Stimulated activated memory B cell treated with anti-CD40 and anti-IgM and Interleukin-4, amounts not matched to agents 10 μg/mL and 1 μg/mL and 100 μg/mL, for 72 hours (primary cell): ENCODE results near the gene PTDSS2.
"Not testable (repeated sequence)": the region's sequence is repeated elsewhere in the genome, so short reads cannot be mapped to it uniquely, and the experiment has no call there.

Source experiments
- ATAC-seq: fragments of 150-1000 bp; cut with Tn5 transposase; 2 replicates; pipeline ENCODE4 v1.10.0; 2021
- H3K27ac Mint-ChIP-seq: one replicate; pipeline ENCODE4 v1.8.0; 2022; ENCODE audit warnings: mild to moderate bottlenecking, mixed read lengths
- H3K27me3 Mint-ChIP-seq: one replicate; pipeline ENCODE4 v1.8.0; 2022; ENCODE audit warnings: mixed read lengths
- H3K36me3 Mint-ChIP-seq: one replicate; pipeline ENCODE4 v1.8.0; 2022; ENCODE audit warnings: mixed read lengths
- H3K4me1 Mint-ChIP-seq: one replicate; pipeline ENCODE4 v1.8.0; 2022; ENCODE audit warnings: mixed read lengths
- H3K4me3 Mint-ChIP-seq: one replicate; pipeline ENCODE4 v1.8.0; 2022; ENCODE audit warnings: mild to moderate bottlenecking, moderate library complexity, mixed read lengths
- H3K9me3 Mint-ChIP-seq: one replicate; pipeline ENCODE4 v1.8.0; 2022; ENCODE audit warnings: mixed read lengths

PTDSS2 gene

DNA sequence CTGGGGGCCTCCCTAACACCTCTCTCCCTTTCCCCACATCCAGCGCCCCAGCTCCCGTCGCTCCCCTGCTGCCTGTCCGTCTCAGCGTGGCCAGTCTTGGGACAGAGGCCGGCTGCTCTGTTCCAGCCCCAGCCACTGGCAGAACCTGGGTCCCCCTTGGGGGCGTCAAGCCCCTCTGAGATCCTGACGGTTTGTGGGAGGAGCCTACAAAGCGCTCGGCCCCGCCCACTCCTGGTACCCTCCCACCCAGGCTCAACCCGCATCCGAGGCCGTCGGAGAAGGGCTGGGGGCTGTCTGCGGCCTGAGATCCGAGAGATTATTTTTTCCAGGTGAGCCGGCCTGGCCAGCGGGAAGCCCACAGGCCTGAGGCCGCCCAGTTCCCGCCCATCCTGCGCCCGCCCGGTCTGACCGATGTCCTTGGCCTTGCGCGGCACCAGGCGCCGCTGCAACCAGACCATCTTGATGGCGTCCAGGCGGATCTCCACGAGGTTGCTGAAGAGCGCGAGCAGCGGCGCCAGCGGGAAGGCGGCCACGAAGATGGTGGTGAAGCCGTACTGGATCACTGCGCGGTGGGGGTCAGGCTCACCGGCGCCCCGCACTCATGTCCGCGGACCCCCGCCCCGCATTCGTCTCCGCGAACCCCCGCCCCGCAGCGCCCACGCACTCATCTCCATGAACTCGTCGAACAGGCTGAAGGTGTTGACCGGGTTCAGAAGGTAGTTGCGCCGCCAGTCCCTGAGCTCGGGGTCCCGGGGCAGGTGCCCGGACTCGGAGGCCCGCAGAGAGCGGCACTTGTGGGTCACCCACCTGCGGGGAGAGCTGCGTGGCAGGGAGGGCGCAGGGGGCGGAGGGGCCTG is 29.8 kb upstream of the PTDSS2 start:
- no peak overlapping the region for H3K4me3 Mint-ChIP-seq
- no peak overlapping the region for H3K27ac Mint-ChIP-seq
- peaks cover 16% of the 10 kb centered on the region for H3K36me3 Mint-ChIP-seq
- H3K27me3 Mint-ChIP-seq = no peaks in the 10 kb centered on the region
- peaks cover 13% of the 10 kb centered on the region for H3K4me1 Mint-ChIP-seq
- ATAC-seq = no peak
- peaks cover 6% of the 10 kb centered on the region for H3K9me3 Mint-ChIP-seq

DNA sequence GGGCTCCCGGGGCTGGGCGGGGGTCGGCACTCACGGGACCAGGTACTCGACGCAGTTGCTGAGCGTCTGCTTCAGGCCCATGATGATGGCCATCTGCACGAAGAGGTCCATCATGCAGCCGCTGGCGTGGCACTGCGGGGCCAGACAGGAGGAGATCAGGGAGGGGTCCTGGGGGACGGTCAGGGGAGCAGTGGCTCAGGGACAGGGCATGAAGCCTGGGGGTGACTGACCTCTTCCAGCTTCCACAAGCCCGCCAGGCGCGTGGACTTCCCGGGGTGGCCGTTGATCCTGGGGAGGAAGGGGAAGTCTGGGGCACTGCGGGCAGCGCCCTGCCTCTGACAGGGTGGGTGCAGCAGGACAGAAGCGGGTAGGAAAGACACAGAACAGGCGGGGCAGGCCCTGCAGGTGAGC is 29.2 kb upstream of the PTDSS2 start:
- Mint-ChIP-seq H3K36me3 (peaks cover 18% of the 10 kb centered on the region), H3K4me3 (no peak overlapping the region), H3K4me1 (peaks cover 6% of the 10 kb centered on the region), H3K9me3 (peaks cover 6% of the 10 kb centered on the region), H3K27me3 (no peaks in the 10 kb centered on the region), H3K27ac (no peak overlapping the region)
- no peak for ATAC-seq

DNA sequence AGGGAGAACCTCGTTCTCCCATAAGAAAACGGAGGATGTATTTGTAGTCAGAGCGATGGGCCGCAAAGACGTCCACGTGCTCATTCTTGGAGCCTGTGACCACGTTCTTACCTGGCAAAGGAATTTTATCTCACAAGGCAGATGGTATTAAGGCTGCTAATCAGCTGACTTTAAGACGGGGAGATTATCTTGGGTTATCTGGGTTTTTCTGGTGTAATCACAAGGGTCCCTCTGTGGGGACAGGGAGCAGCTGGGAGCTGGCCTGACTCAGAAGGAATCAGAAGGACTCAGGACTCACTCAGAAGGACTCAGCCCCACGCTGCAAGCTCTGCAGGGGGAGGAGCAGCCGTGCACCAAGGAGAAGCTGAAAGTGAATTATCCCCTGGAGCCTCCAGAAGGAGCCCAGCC is 27.8 kb upstream of the PTDSS2 start:
- Mint-ChIP-seq H3K27me3 (no peaks in the 10 kb centered on the region), H3K36me3 (peaks cover 18% of the 10 kb centered on the region), H3K27ac (no peak overlapping the region), H3K9me3 (peaks cover 6% of the 10 kb centered on the region), H3K4me1 (no peaks in the 10 kb centered on the region), H3K4me3 (no peak overlapping the region)
- ATAC-seq = no peak

DNA sequence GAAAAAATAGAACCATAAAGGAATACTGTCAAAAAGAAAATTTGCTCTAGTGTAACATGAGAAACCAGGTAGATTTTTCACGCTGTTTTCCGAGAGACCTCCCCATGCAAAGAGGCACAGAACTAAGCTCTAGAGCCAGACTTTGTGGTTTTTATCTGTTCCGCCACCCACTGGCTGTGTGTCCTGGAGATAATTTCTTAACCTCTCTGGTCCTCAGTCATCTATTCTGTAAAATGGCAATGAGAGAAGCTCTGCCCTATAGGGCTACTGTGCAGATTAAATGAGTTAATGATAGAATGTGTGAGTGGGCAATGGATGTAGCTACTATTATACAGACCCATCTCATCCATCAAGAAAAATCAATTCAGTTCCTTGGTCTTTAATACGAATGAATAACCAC is 25.8 kb upstream of the PTDSS2 start:
- Mint-ChIP-seq H3K27ac (no peak overlapping the region), H3K36me3 (peaks cover 31% of the 10 kb centered on the region)
- no peak for ATAC-seq

DNA sequence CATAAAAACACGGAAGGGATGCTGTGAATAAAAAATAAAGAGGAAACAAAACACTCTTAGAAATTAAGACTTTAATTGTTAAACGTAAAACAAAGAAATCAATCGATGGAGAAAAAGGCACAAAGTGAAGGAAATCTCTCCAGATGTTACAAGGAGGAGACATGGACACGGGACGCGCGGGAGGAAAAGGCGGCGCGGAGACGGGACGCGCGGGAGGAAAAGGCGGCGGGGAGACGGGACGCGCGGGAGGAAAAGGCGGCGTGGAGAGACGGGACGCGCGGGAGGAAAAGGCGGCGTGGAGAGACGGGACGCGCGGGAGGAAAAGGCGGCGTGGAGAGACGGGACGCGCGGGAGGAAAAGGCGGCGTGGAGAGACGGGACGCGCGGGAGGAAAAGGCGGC is 25.3 kb upstream of the PTDSS2 start:
- H3K9me3 Mint-ChIP-seq, H3K27me3 Mint-ChIP-seq, H3K4me1 Mint-ChIP-seq, H3K27ac Mint-ChIP-seq, H3K4me3 Mint-ChIP-seq, ATAC-seq: not testable (repeated sequence)
- H3K36me3 Mint-ChIP-seq = peaks cover 35% of the 10 kb centered on the region

More for the DNA sequence above, 25.8 kb upstream of the PTDSS2 start:
- no peak overlapping the region for H3K4me3 Mint-ChIP-seq
- no peaks in the 10 kb centered on the region for H3K27me3 Mint-ChIP-seq
- H3K9me3 Mint-ChIP-seq = peaks cover 6% of the 10 kb centered on the region
- no peaks in the 10 kb centered on the region for H3K4me1 Mint-ChIP-seq

DNA sequence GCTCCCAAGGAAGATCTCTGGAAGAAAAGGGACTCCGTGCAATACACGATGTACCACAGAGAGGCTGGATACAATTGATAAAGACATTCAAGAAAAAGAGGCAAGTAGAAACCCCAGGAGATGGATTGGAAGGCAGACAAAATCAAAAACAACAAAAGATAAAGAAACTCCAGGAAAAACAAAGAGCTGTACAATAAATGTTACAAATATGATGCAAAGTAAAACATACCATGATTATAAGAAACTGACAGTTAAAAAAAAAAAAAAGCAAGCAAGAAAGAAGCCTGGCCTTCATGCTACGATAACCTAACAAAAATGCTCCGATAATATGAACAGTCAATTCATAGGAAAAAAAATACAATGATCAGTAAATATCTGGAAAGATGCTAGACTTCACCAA is 24.8 kb upstream of the PTDSS2 start:
- Mint-ChIP-seq H3K4me3 (no peak overlapping the region), H3K27ac (no peak overlapping the region), H3K27me3 (no peaks in the 10 kb centered on the region), H3K4me1 (no peaks in the 10 kb centered on the region), H3K9me3 (peaks cover 6% of the 10 kb centered on the region), H3K36me3 (peaks cover 35% of the 10 kb centered on the region)
- no peak for ATAC-seq

DNA sequence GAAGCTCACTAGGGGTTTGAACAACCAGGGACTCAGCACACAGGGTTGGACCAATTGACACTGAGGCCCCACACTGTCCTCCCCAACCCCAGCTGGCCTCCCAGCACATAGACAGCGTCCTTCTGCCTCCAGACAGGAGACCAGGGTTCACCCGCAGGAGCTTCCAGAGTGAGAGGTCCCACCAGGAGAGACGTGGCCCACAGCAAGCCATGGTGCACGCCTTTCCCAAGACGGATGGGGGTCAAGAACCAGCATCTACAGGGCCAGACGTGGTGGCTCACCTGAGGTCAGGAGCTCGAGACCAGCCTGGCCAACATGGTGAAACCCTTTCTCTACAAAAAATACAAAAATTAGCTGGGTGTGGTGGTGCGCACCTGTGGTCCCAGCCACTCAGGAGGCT is 23.2 kb upstream of the PTDSS2 start:
- Mint-ChIP-seq H3K27me3 (no peaks in the 10 kb centered on the region), H3K4me3 (no peak overlapping the region), H3K9me3 (peaks cover 6% of the 10 kb centered on the region), H3K27ac (no peak overlapping the region), H3K36me3 (peaks cover 35% of the 10 kb centered on the region), H3K4me1 (no peaks in the 10 kb centered on the region)
- no peak for ATAC-seq

DNA sequence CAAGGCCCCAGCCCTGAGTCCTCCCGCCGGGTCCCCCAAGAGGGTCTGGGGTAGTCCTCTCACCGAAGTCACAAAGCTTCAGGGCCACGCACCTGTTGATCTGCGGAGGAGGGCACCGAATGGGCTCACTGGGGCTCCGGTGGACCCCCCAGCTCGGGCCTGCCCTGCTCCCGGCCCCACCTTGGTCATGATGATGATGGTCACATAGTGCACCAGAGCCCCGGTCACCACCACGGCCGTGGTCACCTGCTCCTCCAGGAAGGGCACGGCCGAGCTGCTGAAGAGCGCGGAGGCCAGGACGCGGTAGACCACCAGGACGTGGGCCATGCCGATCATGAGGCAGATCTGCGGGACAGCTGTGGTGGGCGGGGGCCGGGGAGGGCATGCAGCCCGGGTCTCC is 21.8 kb upstream of the PTDSS2 start:
- peaks cover 6% of the 10 kb centered on the region for H3K9me3 Mint-ChIP-seq
- H3K36me3 Mint-ChIP-seq = peaks cover 43% of the 10 kb centered on the region
- H3K27ac Mint-ChIP-seq = no peak overlapping the region
- H3K4me3 Mint-ChIP-seq = no peak overlapping the region
- ATAC-seq = no peak
- no peaks in the 10 kb centered on the region for H3K27me3 Mint-ChIP-seq
- H3K4me1 Mint-ChIP-seq = no peaks in the 10 kb centered on the region

DNA sequence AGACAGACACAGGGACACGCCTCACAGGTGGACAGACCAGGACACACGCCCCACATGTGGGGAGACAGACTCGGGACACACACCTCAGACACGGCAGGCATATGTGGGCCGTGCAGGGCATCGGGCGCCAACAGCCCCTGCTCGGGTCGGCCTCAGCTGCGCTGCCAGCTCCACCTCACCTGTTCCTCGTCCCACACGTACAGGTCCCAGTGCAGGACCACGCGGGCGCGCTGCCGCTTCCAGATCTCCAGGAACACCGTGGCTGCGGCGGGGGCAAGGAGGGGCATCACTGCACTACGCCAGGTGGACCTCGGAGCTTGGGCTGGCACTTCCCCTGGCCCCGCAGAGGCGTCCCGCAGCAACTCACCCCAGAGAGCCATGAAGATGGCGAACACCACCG is 20.7 kb upstream of the PTDSS2 start:
- peaks cover 6% of the 10 kb centered on the region for H3K9me3 Mint-ChIP-seq
- H3K36me3 Mint-ChIP-seq = peaks cover 36% of the 10 kb centered on the region
- no peak for ATAC-seq
- no peaks in the 10 kb centered on the region for H3K4me1 Mint-ChIP-seq
- no peak overlapping the region for H3K4me3 Mint-ChIP-seq
- no peaks in the 10 kb centered on the region for H3K27me3 Mint-ChIP-seq
- H3K27ac Mint-ChIP-seq = no peak overlapping the region

DNA sequence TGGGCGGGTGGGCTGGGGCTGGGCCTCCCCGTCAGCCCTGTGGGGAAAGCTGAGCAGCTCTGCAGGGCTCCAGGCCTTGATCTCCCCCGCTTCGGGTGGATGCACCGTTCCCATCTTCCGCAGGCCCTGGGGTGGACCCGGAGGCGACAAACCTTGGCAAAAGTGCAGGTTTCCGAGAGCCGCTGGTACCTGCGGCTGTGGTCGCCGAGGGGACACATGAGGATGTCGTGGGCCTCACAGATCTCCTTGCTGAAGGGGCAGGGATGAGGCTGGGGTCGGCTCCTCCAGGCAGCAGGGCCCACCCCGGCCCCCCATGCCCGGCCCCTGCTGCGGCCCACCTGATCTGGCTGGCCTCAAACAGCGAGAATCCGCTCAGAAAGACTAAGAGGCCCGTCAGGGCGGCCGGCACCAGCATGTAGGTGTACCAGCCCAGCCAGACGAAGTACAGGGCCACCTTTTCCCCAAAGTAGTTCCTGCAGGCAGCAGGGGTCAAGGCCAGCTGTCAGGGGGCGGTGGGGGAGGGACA is 20.1 kb upstream of the PTDSS2 start:
- ATAC-seq = no peak
- Mint-ChIP-seq H3K9me3 (peaks cover 3% of the 10 kb centered on the region), H3K4me1 (no peaks in the 10 kb centered on the region), H3K4me3 (no peak overlapping the region), H3K27me3 (no peaks in the 10 kb centered on the region), H3K36me3 (peaks cover 30% of the 10 kb centered on the region), H3K27ac (no peak overlapping the region)

DNA sequence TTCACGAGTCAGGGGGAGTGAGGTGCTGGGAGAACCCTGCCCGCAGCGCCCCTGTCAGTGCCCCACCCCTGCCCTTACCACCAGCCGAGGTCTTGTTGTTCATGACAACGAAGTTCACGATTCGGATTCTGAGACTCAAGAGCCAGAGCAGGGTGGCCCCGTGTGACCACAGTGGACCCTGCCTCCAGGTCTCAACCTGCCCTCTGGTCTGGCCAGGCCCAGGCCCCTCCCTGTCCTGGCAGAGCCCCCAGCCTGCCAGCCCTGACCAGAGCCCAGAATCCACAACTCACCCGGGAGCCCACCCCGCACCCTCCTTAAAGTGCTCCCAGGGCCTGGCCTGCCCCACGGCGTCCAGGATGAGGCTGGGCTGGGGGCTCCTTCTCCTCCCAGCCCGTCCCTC is 18.2 kb upstream of the PTDSS2 start:
- H3K9me3 Mint-ChIP-seq = no peaks in the 10 kb centered on the region
- H3K4me1 Mint-ChIP-seq = peaks cover 5% of the 10 kb centered on the region
- peak; percentile 39 for ATAC-seq
- no peak overlapping the region for H3K27ac Mint-ChIP-seq
- peaks cover 24% of the 10 kb centered on the region for H3K36me3 Mint-ChIP-seq
- no peaks in the 10 kb centered on the region for H3K27me3 Mint-ChIP-seq
- no peak overlapping the region for H3K4me3 Mint-ChIP-seq

DNA sequence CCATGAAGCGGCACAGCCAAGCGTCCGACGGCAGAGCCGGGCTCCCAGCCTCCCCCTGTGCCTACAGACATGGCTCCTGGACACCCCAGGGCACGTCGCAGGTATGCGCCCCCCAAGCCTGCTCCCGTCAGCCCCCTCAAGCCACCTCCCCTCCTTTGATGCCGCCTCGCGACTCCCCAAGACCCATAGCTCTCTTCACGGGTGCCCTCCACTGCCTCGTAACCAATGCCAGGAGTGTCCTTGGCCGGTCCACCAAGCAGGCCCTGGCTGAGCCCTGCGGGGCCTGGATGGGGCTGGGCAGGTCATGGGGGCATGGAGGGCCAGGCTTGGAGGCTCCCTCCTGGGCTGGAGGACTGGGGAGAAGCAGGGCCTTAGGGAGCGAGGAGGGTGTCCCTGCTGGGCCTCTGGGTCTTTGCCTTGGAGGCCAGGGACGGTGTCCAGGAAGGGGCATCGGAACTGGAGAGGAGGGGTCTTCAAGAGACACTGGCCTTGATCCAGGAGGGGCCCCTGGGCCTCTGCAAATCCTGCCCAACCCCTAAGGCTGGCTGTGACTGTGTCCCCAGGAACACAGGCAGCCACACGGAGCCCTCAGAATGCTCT is 17.5 kb upstream of the PTDSS2 start:
- Mint-ChIP-seq H3K4me3 (no peak overlapping the region), H3K9me3 (no peaks in the 10 kb centered on the region), H3K4me1 (peaks cover 10% of the 10 kb centered on the region), H3K27me3 (no peaks in the 10 kb centered on the region), H3K36me3 (peaks cover 24% of the 10 kb centered on the region), H3K27ac (no peak overlapping the region)
- ATAC-seq = no peak

DNA sequence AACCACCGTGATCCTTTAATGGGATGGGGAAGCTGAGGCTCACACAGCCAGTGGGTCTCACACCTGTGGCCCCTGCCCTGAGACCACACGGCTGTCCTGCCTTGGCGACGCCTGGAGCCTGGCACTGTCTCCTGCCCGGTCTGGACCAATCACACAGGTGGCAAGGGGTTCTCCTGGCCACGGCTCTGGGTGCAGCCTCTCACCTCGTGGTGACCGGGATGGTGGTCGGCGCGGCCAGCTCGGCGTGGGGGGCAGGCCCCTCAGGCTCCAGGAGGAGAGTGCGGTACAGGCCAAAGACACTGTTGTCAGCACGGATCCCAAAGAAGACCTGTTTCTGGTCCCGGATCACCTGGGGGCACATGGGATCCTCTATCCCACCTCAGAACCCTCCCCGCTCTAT is 17.0 kb upstream of the PTDSS2 start:
- Mint-ChIP-seq H3K9me3 (no peaks in the 10 kb centered on the region), H3K27ac (no peak overlapping the region), H3K27me3 (no peaks in the 10 kb centered on the region), H3K4me3 (no peak overlapping the region), H3K4me1 (peaks cover 13% of the 10 kb centered on the region), H3K36me3 (peaks cover 23% of the 10 kb centered on the region)
- ATAC-seq = no peak

DNA sequence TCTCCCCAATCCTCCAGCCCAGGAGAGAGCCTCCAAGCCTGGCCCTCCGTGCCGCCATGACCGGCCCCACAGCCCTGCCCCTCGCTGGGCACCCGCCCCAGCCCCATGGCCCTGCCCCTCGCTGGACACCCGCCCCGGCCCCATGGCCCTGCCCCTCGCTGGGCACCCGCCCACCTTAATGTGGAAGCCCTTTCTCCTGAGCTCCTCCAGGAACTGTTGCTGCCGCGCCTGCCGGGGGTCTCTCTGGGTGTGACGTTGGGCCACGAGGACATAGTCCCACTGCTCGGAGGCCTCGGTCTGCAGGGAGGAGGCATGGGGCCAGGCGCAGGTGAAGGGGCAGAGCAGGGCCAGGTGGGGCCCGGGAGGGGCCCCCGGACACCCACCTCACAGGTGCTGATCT is 16.4 kb upstream of the PTDSS2 start:
- Mint-ChIP-seq H3K4me3 (no peak overlapping the region), H3K27me3 (no peaks in the 10 kb centered on the region), H3K27ac (no peak overlapping the region), H3K4me1 (peaks cover 15% of the 10 kb centered on the region), H3K36me3 (peaks cover 17% of the 10 kb centered on the region), H3K9me3 (no peaks in the 10 kb centered on the region)
- no peak for ATAC-seq

DNA sequence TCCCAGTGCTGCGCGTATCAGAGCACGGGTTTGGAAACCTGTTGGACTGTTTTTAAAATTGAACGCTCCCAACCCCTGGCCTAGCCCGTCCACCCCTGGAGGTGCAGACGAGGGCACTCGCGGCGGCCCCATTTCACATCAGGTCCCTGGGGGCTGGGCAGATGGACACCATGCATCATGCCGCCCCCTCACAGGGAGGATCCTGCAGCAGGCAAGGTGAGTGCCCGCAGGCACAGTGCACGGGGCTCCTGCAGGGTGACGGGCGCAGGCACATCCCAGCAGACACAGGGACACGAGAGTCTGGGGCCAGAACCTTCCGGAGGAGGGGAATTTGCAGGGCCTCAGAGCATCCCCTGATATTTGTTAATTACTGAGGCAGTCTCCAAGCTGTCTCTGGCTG is 15.6 kb upstream of the PTDSS2 start:
- no peak for ATAC-seq
- peaks cover 9% of the 10 kb centered on the region for H3K36me3 Mint-ChIP-seq
- no peak overlapping the region for H3K27ac Mint-ChIP-seq
- peaks cover 21% of the 10 kb centered on the region for H3K4me1 Mint-ChIP-seq
- no peaks in the 10 kb centered on the region for H3K9me3 Mint-ChIP-seq
- no peaks in the 10 kb centered on the region for H3K27me3 Mint-ChIP-seq
- H3K4me3 Mint-ChIP-seq = no peak overlapping the region
